SK-N-SH (cell line): ENCODE data around the gene TSPAN15. TPM values are rescaled to one million over a fixed set of nuclear protein-coding genes. Genes with fewer than 3 reads are reported as not detected.

Source experiments
- CTCF ChIA-PET: fragments of 300-600, 350-600 bp; formaldehyde crosslinking; extraction: SDS; loops from one replicate; lab custom pipeline; 2021; lab: Yijun Ruan, JAX
- POLR2A ChIA-PET: fragments of 350-600 bp; sonication (Branson Sonifier 250); formaldehyde crosslinking; extraction: SDS; loops from one replicate; lab custom pipeline; 2020; ENCODE audit warnings: antibody characterized with exemption, inconsistent platforms; lab: Yijun Ruan, JAX
- DNase-seq: peaks from one replicate; pipeline ENCODE4 v3.0.0; 2012
- H2AFZ ChIP-seq: fragments of 200-600 bp; sonication (generic); 2 replicates; pipeline ENCODE4 v1.8.1; 2016; ENCODE audit warnings: antibody characterized with exemption, mild to moderate bottlenecking, low read depth
- H3F3A ChIP-seq: fragments of 200-600 bp; sonication (generic); replicated peaks from 2 replicates; pipeline ENCODE3; 2016; ENCODE audit warnings: antibody characterized with exemption, mild to moderate bottlenecking; ENCODE audit not compliant: insufficient read depth
- H3K27ac ChIP-seq, 2 experiments: fragments of 200-500 bp in 1 of 2; fragments of 200-600 bp in 1 of 2; sonication (Bioruptor generic) in 1 of 2; sonication (generic), shearing (Covaris generic) in 1 of 2; 2 replicates each; pipeline versions ENCODE4 v1.5.1 to v1.6.1; 2014 to 2016; ENCODE audit warnings: low read depth in 2 of 2, inconsistent platforms in 1 of 2, low read length in 1 of 2, mild to moderate bottlenecking in 1 of 2, mixed read lengths in 1 of 2
- H3K27me3 ChIP-seq: fragments of 200-600 bp; sonication (generic), shearing (Covaris generic); 2 replicates; pipeline ENCODE4 v1.6.1; 2016; ENCODE audit warnings: mixed run types; ENCODE audit not compliant: insufficient read depth
- H3K36me3 ChIP-seq, 2 experiments: fragments of 200-500 bp in 1 of 2; fragments of 200-600 bp in 1 of 2; sonication (Bioruptor generic) in 1 of 2; sonication (generic) in 1 of 2; replicated peaks in 1 of 2; 2 replicates each; pipeline versions ENCODE3 to v1.5.1; 2014 to 2016; ENCODE audit warnings: low read length in 1 of 2, mild to moderate bottlenecking in 1 of 2; ENCODE audit not compliant: insufficient read depth in 2 of 2, control insufficient read depth in 1 of 2
- H3K4me1 ChIP-seq, 2 experiments: fragments of 200-500 bp in 1 of 2; fragments of 200-600 bp in 1 of 2; sonication (Bioruptor generic) in 1 of 2; sonication (generic), shearing (Covaris generic) in 1 of 2; 2 replicates each; pipeline versions ENCODE4 v1.5.1 to v1.6.1; 2014 to 2016; ENCODE audit warnings: low read depth in 1 of 2, low read length in 1 of 2, mixed run types in 1 of 2; ENCODE audit not compliant: insufficient read depth in 2 of 2, control insufficient read depth in 1 of 2
- H3K4me2 ChIP-seq: fragments of 200-600 bp; sonication (generic), shearing (Covaris generic); 2 replicates; pipeline ENCODE4 v1.6.1; 2017; ENCODE audit warnings: mixed run types
- H3K4me3 ChIP-seq, 2 experiments: fragments of 200-500 bp in 1 of 2; fragments of 200-600 bp in 1 of 2; sonication (Bioruptor generic) in 1 of 2; sonication (generic), shearing (Covaris generic) in 1 of 2; 2 replicates each; pipeline versions ENCODE4 v1.5.1 to v1.8.1; 2014 to 2016; ENCODE audit warnings: low read depth in 2 of 2, inconsistent platforms in 1 of 2, low read length in 1 of 2, mild to moderate bottlenecking in 1 of 2, mixed read lengths in 1 of 2, moderate library complexity in 1 of 2
- H3K79me2 ChIP-seq: fragments of 200-600 bp; sonication (generic); 2 replicates; pipeline ENCODE4 v1.8.1; 2017; ENCODE audit warnings: mild to moderate bottlenecking; ENCODE audit not compliant: insufficient read depth
- H3K9ac ChIP-seq: fragments of 200-600 bp; sonication (generic); 2 replicates; pipeline ENCODE4 v1.6.1; 2017; ENCODE audit warnings: mixed run types
- H3K9me2 ChIP-seq: fragments of 200-600 bp; sonication (generic); 2 replicates; pipeline ENCODE4 v1.6.1; 2017; ENCODE audit warnings: mixed run types
- H3K9me3 ChIP-seq: fragments of 200-600 bp; sonication (generic); 2 replicates; pipeline ENCODE4 v1.6.1; 2017; ENCODE audit warnings: mixed run types, mild to moderate bottlenecking, moderate library complexity
- H4K20me1 ChIP-seq: fragments of 200-600 bp; sonication (generic); 2 replicates; pipeline ENCODE4 v1.6.1; 2017; ENCODE audit warnings: mild to moderate bottlenecking, mixed run types; ENCODE audit not compliant: insufficient read depth
- CTCF ChIP-seq: fragments of 200-600 bp; sonication (generic); IDR thresholded peaks from 2 replicates; pipeline ENCODE4 v1.6.1; 2017; ENCODE audit warnings: antibody characterized with exemption, mild to moderate bottlenecking, moderate library complexity
- ELF1 ChIP-seq: IDR thresholded peaks from 2 replicates; pipeline ENCODE4 v1.4.0; 2012
- EZH2phosphoT487 ChIP-seq: fragments of 200-600 bp; sonication (generic); IDR thresholded peaks from 2 replicates; pipeline ENCODE4 v1.6.1; 2017; ENCODE audit warnings: low read depth, mixed run types, mild to moderate bottlenecking, antibody characterized with exemption, moderate library complexity, borderline replicate concordance
- FOXJ3 ChIP-seq: sonication (generic); formaldehyde crosslinking; IDR thresholded peaks from 2 replicates; pipeline ENCODE4 v1.5.1; 2020; ENCODE audit warnings: mild to moderate bottlenecking, missing genetic modification reagents
- JUND ChIP-seq: IDR thresholded peaks from 2 replicates; pipeline ENCODE4 v1.4.0; 2012
- MXI1 ChIP-seq: IDR thresholded peaks from 2 replicates; pipeline ENCODE4 v1.6.1; 2012; ENCODE audit warnings: mild to moderate bottlenecking, low read depth, low read length, improper control_type of control experiment
- NFIC ChIP-seq: IDR thresholded peaks from 2 replicates; pipeline ENCODE4 v1.4.0; 2012; ENCODE audit warnings: borderline replicate concordance
- POLR2AphosphoS5 ChIP-seq: IDR thresholded peaks from 2 replicates; pipeline ENCODE4 v1.6.1; 2012; ENCODE audit warnings: low read depth, low read length
- RCOR1 ChIP-seq: fragments of 150-350 bp; IDR thresholded peaks from 2 replicates; pipeline ENCODE4 v1.6.1; 2017; ENCODE audit warnings: antibody characterized with exemption, low read length
- REST ChIP-seq: IDR thresholded peaks from 2 replicates; pipeline ENCODE4 v1.6.1; 2012; ENCODE audit warnings: mild to moderate bottlenecking, low read depth, low read length, moderate library complexity
- TCF12 ChIP-seq: IDR thresholded peaks from 2 replicates; pipeline ENCODE4 v1.4.0; 2012
- USF1 ChIP-seq: IDR thresholded peaks from 2 replicates; pipeline ENCODE4 v1.4.0; 2012; ENCODE audit warnings: low read depth, borderline replicate concordance
- YY1 ChIP-seq: IDR thresholded peaks from 2 replicates; pipeline ENCODE4 v1.4.0; 2012; ENCODE audit warnings: low read depth, mild to moderate bottlenecking
- ZBTB33 ChIP-seq: IDR thresholded peaks from 2 replicates; pipeline ENCODE4 v1.4.0; 2012; ENCODE audit warnings: low read depth, borderline replicate concordance
- WGBS: methylation state at CpG from one replicate; pipeline ENCODE4 v1.1.6; 2017; ENCODE audit warnings: low lambda C conversion rate; 5-methylcytosine and 5-hydroxymethylcytosine counted together
- polyA plus RNA-seq, 3 experiments: library from polyadenylated mRNA; depleted of rRNA; stranded (reverse); fragments of >200 nt; gene quantifications; 2 replicates each; pipeline ENCODE4 v1.2.3, GENCODE V29; 2012

The TSPAN15 gene
- polyA plus RNA-seq, 1 of the 3 experiments (the other 2 are of a cell fraction): 8.5 TPM

GRCh38 chr10:69517271-69517848 lies 66.1 kb downstream of the TSPAN15 start (continued):
- TF ChIP-seq REST (no peak), ZBTB33 (no peak), EZH2phosphoT487 (no peak)
- TF ChIP-seq, all 33 proteins: peak for 0

- Histone ChIP-seq H2AFZ (no peak overlapping the region), H3K9ac (no peak overlapping the region), H3K27me3 (peaks cover 21% of the 10 kb centered on the region; the same call in 1 of the 2 replicates), H3K9me2 (no peaks in the 10 kb centered on the region), H3K4me3 (no peak overlapping the region), H3K4me2 (no peak overlapping the region), H3F3A (no peaks in the 10 kb centered on the region), H3K9me3 (no peaks in the 10 kb centered on the region), H4K20me1 (no peaks in the 10 kb centered on the region), H3K36me3 (no peaks in the 10 kb centered on the region), H3K4me1 (no peaks in the 10 kb centered on the region), H3K27ac (no peak overlapping the region), H3K79me2 (no peaks in the 10 kb centered on the region)
- POLR2A ChIA-PET: no interaction called here
- no peak for TF ChIP-seq USF1
- no peak for TF ChIP-seq EZH2phosphoT487
- no peak for TF ChIP-seq NFIC
- no peak for TF ChIP-seq YY1
- no peak for TF ChIP-seq CTCF
- no peak for TF ChIP-seq MXI1
- TF ChIP-seq POLR2AphosphoS5: no peak
- TF ChIP-seq FOXJ3: no peak
- no peak for TF ChIP-seq ELF1
- no peak for TF ChIP-seq JUND
- no peak for TF ChIP-seq REST
- no peak for TF ChIP-seq TCF12
- no peak for TF ChIP-seq RCOR1
- CTCF ChIA-PET: interaction anchor here (1.0 to 5.4 kb wide), 5 partner anchors 12 to 188 kb away, joined by 3 to 41 read pairs (median 3); no protein-coding TSS in a partner anchor
- no peak for DNase-seq
- 80% methylated on average over 7 of the region's 11 CpGs for WGBS
Measured at GRCh38 chr10:69527961-69528360, 76.7 kb downstream of the TSPAN15 start.
